Measurements from ENCODE around the gene SKOR1.

GRCh38 chr15:67838789-67839332 is 13.6 kb downstream of the SKOR1 start:
- TF ChIP-seq CTCF (IDR thresholded peaks at IDR 0.05 in 2 of 3, conservative IDR thresholded peaks at IDR 0.05 in 1 of 3; ENCODE audit: borderline replicate concordance in 1 of 3, insufficient read depth in 1 of 3, low read depth in 2 of 3, low read length in 2 of 3) (no peak), POLR2AphosphoS5 (IDR thresholded peaks at IDR 0.05; ENCODE audit: low read depth, low read length) (no peak), SP1 (IDR thresholded peaks at IDR 0.05; ENCODE audit: low read depth) (no peak), JUND (IDR thresholded peaks at IDR 0.05) (no peak), MAX (IDR thresholded peaks at IDR 0.05) (no peak), REST (IDR thresholded peaks at IDR 0.05; ENCODE audit: low read depth) (no peak)

All from HCT116 (cell line).